Caco-2 (cell line): ENCODE measurements around the gene SLC26A5. TPM values are rescaled to one million over a fixed set of nuclear protein-coding genes. Genes with fewer than 3 reads are reported as not detected.
"Not testable (repeated sequence)": the region's sequence is repeated elsewhere in the genome, so short reads cannot be mapped to it uniquely, and the experiment has no call there.

Source experiments
- BruUV-seq: library from RNA; stranded (reverse); fragments of 400-500 nt; replicated peaks from 2 replicates; lab custom pipeline; 2021; lab: Mats Ljungman, UMichigan
- CTCF ChIA-PET: fragments of 300-600 bp; sonication (Branson Sonifier 250); formaldehyde crosslinking; loops from one replicate; lab custom pipeline; 2022; ENCODE audit warnings: antibody characterized with exemption; lab: Charles Lee
- POLR2A ChIA-PET: fragments of 300-600 bp; sonication (Branson Sonifier 250); formaldehyde crosslinking; loops from one replicate; lab custom pipeline; 2022; ENCODE audit warnings: antibody characterized with exemption; lab: Charles Lee
- DNase-seq, 2 experiments: peaks; one replicate each; pipeline versions ENCODE4 v3.0.0 to v3.0.0-alpha.2; 2020 to 2022
- H3K27me3 ChIP-seq: replicated peaks from 2 replicates; pipeline ENCODE4 v1.6.0; 2011; ENCODE audit warnings: low read length; ENCODE audit not compliant: control insufficient read depth, insufficient read depth
- H3K36me3 ChIP-seq: 2 replicates; pipeline ENCODE4 v1.5.1; 2011; ENCODE audit warnings: low read length; ENCODE audit not compliant: control insufficient read depth, insufficient read depth
- H3K4me1 ChIP-seq: fragments of 250-450 bp; sonication (Bioruptor Pico); 2 replicates; pipeline ENCODE4 v1.5.1; 2020; ENCODE audit warnings: mild to moderate bottlenecking
- H3K4me3 ChIP-seq: 2 replicates; pipeline ENCODE4 v1.5.1; 2011; ENCODE audit warnings: low read depth, mild to moderate bottlenecking, control low read depth, low read length
- H3K9me3 ChIP-seq: fragments of 250-450 bp; sonication (Bioruptor Pico); 2 replicates; pipeline ENCODE4 v1.5.1; 2020; ENCODE audit warnings: mild to moderate bottlenecking, moderate library complexity
- H3K27ac Mint-ChIP-seq: one replicate; pipeline ENCODE4 v1.8.0; 2022; ENCODE audit warnings: mixed read lengths; ENCODE audit not compliant: unreplicated experiment
- H3K27me3 Mint-ChIP-seq: one replicate; pipeline ENCODE4 v1.8.0; 2022; ENCODE audit warnings: mixed read lengths; ENCODE audit not compliant: insufficient read depth, unreplicated experiment
- H3K36me3 Mint-ChIP-seq: one replicate; pipeline ENCODE4 v1.8.0; 2022; ENCODE audit warnings: mild to moderate bottlenecking, mixed read lengths; ENCODE audit not compliant: insufficient read depth, unreplicated experiment
- H3K4me1 Mint-ChIP-seq: one replicate; pipeline ENCODE4 v1.8.0; 2022; ENCODE audit warnings: low read depth, mixed read lengths; ENCODE audit not compliant: unreplicated experiment
- H3K4me3 Mint-ChIP-seq: one replicate; pipeline ENCODE4 v1.8.0; 2022; ENCODE audit warnings: mild to moderate bottlenecking, moderate library complexity, mixed read lengths; ENCODE audit not compliant: unreplicated experiment
- H3K9me3 Mint-ChIP-seq: one replicate; pipeline ENCODE4 v1.8.0; 2022; ENCODE audit warnings: mixed read lengths; ENCODE audit not compliant: unreplicated experiment
- intact Hi-C: fragments of 100-400 bp; cut with micrococcal nuclease; formaldehyde crosslinking; loops from one replicate; pipeline ENCODE4 v1.10.0; 2022; ENCODE audit not compliant: unreplicated experiment
- total RNA-seq: library from RNA; stranded (reverse); gene quantifications from 2 replicates; pipeline ENCODE4 v1.2.3, GENCODE V29; 2022
- TF ChIP-seq, protein P1 (sequence below), 2 experiments: fragments of 200-600 bp in 1 of 2; IDR thresholded peaks; 1 replicate in 1 of 2; 2 replicates in 1 of 2; pipeline versions ENCODE4 v1.5.1 to v1.8.0; 2011 to 2022; ENCODE audit warnings: antibody characterized with exemption in 1 of 2, control low read depth in 1 of 2, inconsistent platforms in 1 of 2, low read depth in 1 of 2, low read length in 1 of 2, mild to moderate bottlenecking in 1 of 2, moderate library complexity in 1 of 2; ENCODE audit not compliant: insufficient read depth in 1 of 2, severe bottlenecking in 1 of 2, unreplicated experiment in 1 of 2

The SLC26A5 gene
- total RNA-seq, 1 experiment from 2014 or later: 1.1 TPM

DNA sequence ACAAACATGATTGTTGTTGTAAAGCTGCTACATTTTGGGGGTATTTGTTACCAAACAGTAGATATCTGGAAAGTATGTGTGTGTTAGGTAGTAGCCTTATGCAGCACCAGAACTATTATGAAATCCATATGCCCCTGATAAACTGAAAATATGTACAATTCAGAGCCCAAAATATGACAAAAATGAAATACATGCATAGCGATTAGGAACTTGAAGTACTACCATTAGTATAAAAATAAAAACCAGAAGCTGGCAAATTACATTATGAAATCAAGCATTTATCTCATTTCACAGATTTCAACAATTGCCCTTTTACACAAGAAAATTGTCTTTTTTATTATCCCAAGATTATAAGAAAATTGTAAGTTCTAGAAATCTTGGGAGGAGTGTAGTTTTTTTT, 33.9 kb downstream of the SLC26A5 start:
- no peaks in the 10 kb centered on the region for H3K27me3 Mint-ChIP-seq

DNA sequence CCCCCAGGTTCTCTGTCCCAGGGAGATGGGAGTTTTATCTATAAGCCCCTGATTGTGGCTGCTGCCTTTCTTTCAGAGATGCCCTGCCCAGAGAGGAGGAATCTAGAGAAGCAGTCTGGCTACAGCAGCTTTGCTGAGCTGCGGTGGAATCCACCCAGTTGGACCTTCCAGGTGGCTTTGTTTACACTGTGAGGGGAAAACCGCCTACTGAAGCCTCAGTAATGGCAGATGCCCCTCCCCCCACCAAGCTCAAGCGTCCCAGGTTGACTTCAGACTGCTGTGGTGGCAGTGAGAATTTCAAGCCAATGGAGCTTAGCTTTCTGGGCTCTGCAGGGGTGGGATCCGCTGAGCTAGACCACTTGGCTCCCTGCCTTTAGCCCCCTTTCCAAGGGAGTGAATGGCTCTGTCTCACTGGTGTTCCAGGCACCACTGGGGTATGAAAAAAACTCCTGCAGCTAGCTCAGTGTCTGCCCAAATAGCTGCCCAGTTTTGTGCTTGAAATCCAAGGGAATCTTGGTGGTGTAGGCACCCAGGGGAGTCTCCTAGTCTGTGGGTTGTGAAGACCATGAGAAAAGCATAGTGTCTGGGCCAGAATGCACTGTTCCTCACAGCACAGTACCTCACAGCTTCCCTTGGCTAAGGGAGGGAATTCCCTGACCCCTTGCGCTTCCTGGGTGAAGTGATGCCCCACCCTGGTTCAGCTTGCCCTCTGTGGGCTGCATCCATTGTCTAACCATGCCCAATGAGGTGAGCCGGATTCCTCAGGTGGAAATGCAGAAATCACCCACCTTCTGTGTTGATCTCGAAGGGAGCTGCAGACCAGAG, 40.0 kb downstream of the SLC26A5 start:
- H3K27ac Mint-ChIP-seq, H3K27me3 Mint-ChIP-seq: not testable (repeated sequence)

More for the DNA sequence above, 33.9 kb downstream of the SLC26A5 start:
- Mint-ChIP-seq H3K9me3 (no peaks in the 10 kb centered on the region), H3K36me3 (no peaks in the 10 kb centered on the region), H3K4me3 (no peak overlapping the region), H3K27ac (no peak overlapping the region), H3K4me1 (no peaks in the 10 kb centered on the region)
- no TSS peak for BruUV-seq
- intact Hi-C loops: no loop called here
- Histone ChIP-seq H3K36me3 (no peaks in the 10 kb centered on the region), H3K4me1 (peaks cover under 1% of the 10 kb centered on the region; the same call in 1 of the 2 replicates), H3K9me3 (no peaks in the 10 kb centered on the region), H3K27me3 (no peaks in the 10 kb centered on the region), H3K4me3 (no peak overlapping the region)
- POLR2A ChIA-PET: no interaction called here
- DNase-seq: no peak
- TF ChIP-seq, protein P1, sequence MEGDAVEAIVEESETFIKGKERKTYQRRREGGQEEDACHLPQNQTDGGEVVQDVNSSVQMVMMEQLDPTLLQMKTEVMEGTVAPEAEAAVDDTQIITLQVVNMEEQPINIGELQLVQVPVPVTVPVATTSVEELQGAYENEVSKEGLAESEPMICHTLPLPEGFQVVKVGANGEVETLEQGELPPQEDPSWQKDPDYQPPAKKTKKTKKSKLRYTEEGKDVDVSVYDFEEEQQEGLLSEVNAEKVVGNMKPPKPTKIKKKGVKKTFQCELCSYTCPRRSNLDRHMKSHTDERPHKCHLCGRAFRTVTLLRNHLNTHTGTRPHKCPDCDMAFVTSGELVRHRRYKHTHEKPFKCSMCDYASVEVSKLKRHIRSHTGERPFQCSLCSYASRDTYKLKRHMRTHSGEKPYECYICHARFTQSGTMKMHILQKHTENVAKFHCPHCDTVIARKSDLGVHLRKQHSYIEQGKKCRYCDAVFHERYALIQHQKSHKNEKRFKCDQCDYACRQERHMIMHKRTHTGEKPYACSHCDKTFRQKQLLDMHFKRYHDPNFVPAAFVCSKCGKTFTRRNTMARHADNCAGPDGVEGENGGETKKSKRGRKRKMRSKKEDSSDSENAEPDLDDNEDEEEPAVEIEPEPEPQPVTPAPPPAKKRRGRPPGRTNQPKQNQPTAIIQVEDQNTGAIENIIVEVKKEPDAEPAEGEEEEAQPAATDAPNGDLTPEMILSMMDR (IDR thresholded peaks at IDR 0.05; ENCODE audit: insufficient read depth in 1 of 2, low read depth in 1 of 2, low read length in 1 of 2, severe bottlenecking in 1 of 2, unreplicated experiment in 1 of 2): no peak
- CTCF ChIA-PET: no interaction called here

DNA sequence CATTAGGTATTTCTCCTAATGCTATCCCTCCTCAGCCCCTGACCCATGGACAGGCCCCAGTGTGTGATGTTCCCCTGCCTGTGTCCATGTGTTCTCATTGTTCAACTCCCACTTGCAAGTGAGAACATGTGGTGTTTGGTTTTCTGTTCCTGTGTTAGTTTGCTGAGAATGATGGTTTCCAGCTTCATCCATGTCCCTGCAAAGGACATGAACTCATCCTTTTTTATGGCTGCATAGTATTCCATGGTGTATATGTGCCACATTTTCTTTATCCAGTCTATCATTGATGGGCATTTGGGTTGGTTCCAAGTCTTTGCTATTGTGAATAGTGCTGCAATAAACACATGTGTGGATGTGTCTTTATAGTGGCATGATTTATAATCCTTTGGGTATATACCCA, 46.3 kb downstream of the SLC26A5 start:
- H3K4me3 Mint-ChIP-seq, H3K27me3 ChIP-seq, CTCF ChIA-PET, intact Hi-C loops, H3K4me1 ChIP-seq, H3K9me3 ChIP-seq, H3K9me3 Mint-ChIP-seq, POLR2A ChIA-PET, H3K4me1 Mint-ChIP-seq, H3K36me3 ChIP-seq, BruUV-seq, H3K4me3 ChIP-seq, H3K27me3 Mint-ChIP-seq, H3K36me3 Mint-ChIP-seq, H3K27ac Mint-ChIP-seq, DNase-seq: not testable (repeated sequence)

More for the DNA sequence above, 40.0 kb downstream of the SLC26A5 start:
- H3K4me3 ChIP-seq, H3K9me3 Mint-ChIP-seq, H3K27me3 ChIP-seq, H3K4me1 Mint-ChIP-seq, H3K36me3 ChIP-seq, H3K9me3 ChIP-seq, POLR2A ChIA-PET, H3K4me3 Mint-ChIP-seq, H3K36me3 Mint-ChIP-seq, BruUV-seq, CTCF ChIA-PET: not testable (repeated sequence)
- peak; percentile 24 to 56 for DNase-seq
- H3K4me1 ChIP-seq: peaks cover 18% of the 10 kb centered on the region
- intact Hi-C loops: loop anchor here (5.0 kb wide), 1 partner anchor 34 kb away; no protein-coding TSS in a partner anchor

DNA sequence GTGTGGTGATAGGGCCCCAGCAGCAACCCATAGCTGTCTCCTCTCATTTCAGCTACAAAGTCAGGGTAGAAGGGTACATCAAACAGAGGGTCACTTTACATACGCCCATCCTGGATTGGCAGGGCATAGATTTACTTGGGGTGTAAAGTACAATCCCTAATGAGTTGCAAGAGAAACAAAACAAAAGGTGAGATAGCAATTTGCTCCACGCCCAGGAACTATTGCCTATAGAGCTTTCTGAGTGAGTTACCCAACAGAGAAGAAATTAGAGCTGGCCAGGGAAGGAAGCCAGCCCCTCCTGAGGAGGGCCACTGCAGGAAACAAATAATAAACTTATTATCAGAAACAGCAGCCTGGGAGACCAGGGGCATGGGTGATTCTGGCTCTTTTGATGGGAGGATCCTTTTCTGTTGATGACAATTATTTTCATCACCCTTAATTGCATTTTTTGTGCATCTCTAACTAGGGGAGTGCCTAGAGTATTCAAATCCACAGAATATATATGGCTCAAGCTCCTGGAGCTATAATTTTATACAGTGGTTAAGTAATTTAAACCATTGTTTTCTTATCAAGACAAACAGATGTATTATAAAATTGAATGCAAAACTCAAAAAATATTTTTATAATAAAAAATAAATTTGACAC, 47.4 kb downstream of the SLC26A5 start:
- intact Hi-C loops: no loop called here
- no peak overlapping the region for H3K4me3 ChIP-seq
- Mint-ChIP-seq H3K27ac (no peak overlapping the region), H3K36me3 (no peaks in the 10 kb centered on the region), H3K4me3 (no peak overlapping the region), H3K9me3 (peaks cover 9% of the 10 kb centered on the region), H3K27me3 (peaks cover 2% of the 10 kb centered on the region), H3K4me1 (no peaks in the 10 kb centered on the region)
- H3K4me1 ChIP-seq: no peaks in the 10 kb centered on the region
- no peak for DNase-seq
- TF ChIP-seq, protein P1 (IDR thresholded peaks at IDR 0.05; ENCODE audit: insufficient read depth in 1 of 2, low read depth in 1 of 2, low read length in 1 of 2, severe bottlenecking in 1 of 2, unreplicated experiment in 1 of 2): no peak
- no TSS peak for BruUV-seq
- H3K9me3 ChIP-seq: no peaks in the 10 kb centered on the region
- no peaks in the 10 kb centered on the region for H3K36me3 ChIP-seq
- ChIA-PET CTCF (interaction anchor here (1.0 kb wide), 1 partner anchor 9 kb away, joined by 3 read pairs; no protein-coding TSS in a partner anchor), POLR2A (no interaction called here)
- H3K27me3 ChIP-seq: no peaks in the 10 kb centered on the region
